ENCODE results near the gene SLC9A1. TPM values are rescaled to one million over a fixed set of nuclear protein-coding genes. Genes with fewer than 3 reads are reported as not detected.

SLC9A1 gene
- total and polyA plus RNA-seq, 10 of the 15 experiments (the other 5 are each of a cell fraction or from before 2014, with no cell fraction given): 0.87 to 21.4 (median 4.3) TPM

DNA sequence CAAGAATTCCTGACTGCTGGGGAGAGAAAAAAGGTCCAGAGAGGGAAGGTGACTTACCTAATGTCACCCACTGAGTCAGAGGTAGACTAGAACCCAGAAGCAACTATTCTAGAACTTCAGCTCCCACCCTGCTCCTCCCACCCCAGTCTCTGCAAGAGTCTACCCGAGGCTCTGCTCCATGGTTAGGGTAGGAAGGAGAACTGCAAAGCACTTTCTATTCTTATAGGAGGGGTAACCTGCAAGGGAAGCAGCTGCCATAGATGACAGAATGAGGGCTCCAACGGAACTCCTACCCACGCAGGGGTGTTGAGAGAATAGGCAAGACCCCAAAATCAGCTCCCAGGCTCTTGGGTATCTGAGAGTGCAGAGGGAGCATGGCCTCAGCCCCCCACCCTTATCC, 4.3 kb downstream of the SLC9A1 start:
- Histone ChIP-seq H3K9ac (ENCODE audit: control insufficient read depth, insufficient read depth, low read length) (no peak overlapping the region), H3K4me3 (peak overlapping the region; percentile 8; the same call in 1 of the 2 replicates), H3K4me1 (ENCODE audit: control insufficient read depth, insufficient read depth, low read length) (peaks cover 33% of the 10 kb centered on the region), H3K36me3 (ENCODE audit: control insufficient read depth in 2 of 2, insufficient read depth in 2 of 2, low read length in 1 of 2) (no peaks in the 10 kb centered on the region), H2AFZ (ENCODE audit: control insufficient read depth, low read depth, low read length) (no peak overlapping the region), H3K4me2 (ENCODE audit: control insufficient read depth, insufficient read depth) (peak overlapping the region; percentile 1; the same call in 1 of the 2 replicates), H3K9me3 (replicated peaks; ENCODE audit: control insufficient read depth, insufficient read depth, low read length) (no peaks in the 10 kb centered on the region), H3K27ac (ENCODE audit: control insufficient read depth, insufficient read depth) (no peak overlapping the region), H3K27me3 (replicated peaks in 1 of 2; ENCODE audit: control insufficient read depth in 2 of 2, insufficient read depth in 2 of 2, low read length in 1 of 2) (no peaks in the 10 kb centered on the region), H4K20me1 (ENCODE audit: control insufficient read depth, insufficient read depth) (no peaks in the 10 kb centered on the region; the same call in 1 of the 2 replicates), H3K79me2 (ENCODE audit: control insufficient read depth, insufficient read depth, low read length) (peaks cover 46% of the 10 kb centered on the region)
- TF ChIP-seq CBX3 (IDR thresholded peaks at IDR 0.05; ENCODE audit: borderline replicate concordance, low read depth) (no peak), RAD21 (IDR thresholded peaks at IDR 0.05; ENCODE audit: insufficient read depth, low read depth, low read length) (no peak), RCOR1 (conservative IDR thresholded peaks at IDR 0.05; ENCODE audit: low read depth, low read length) (no peak), HDGF (IDR thresholded peaks at IDR 0.05) (no peak)
- TF ChIP-seq, protein P1, sequence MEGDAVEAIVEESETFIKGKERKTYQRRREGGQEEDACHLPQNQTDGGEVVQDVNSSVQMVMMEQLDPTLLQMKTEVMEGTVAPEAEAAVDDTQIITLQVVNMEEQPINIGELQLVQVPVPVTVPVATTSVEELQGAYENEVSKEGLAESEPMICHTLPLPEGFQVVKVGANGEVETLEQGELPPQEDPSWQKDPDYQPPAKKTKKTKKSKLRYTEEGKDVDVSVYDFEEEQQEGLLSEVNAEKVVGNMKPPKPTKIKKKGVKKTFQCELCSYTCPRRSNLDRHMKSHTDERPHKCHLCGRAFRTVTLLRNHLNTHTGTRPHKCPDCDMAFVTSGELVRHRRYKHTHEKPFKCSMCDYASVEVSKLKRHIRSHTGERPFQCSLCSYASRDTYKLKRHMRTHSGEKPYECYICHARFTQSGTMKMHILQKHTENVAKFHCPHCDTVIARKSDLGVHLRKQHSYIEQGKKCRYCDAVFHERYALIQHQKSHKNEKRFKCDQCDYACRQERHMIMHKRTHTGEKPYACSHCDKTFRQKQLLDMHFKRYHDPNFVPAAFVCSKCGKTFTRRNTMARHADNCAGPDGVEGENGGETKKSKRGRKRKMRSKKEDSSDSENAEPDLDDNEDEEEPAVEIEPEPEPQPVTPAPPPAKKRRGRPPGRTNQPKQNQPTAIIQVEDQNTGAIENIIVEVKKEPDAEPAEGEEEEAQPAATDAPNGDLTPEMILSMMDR (IDR thresholded peaks at IDR 0.05 in 2 of 3, conservative IDR thresholded peaks at IDR 0.05 in 1 of 3; ENCODE audit: control insufficient read depth in 2 of 3, extremely low read depth in 1 of 3, insufficient read depth in 1 of 3, low read depth in 3 of 3, low read length in 3 of 3): no peak
- TF ChIP-seq, protein P2, sequence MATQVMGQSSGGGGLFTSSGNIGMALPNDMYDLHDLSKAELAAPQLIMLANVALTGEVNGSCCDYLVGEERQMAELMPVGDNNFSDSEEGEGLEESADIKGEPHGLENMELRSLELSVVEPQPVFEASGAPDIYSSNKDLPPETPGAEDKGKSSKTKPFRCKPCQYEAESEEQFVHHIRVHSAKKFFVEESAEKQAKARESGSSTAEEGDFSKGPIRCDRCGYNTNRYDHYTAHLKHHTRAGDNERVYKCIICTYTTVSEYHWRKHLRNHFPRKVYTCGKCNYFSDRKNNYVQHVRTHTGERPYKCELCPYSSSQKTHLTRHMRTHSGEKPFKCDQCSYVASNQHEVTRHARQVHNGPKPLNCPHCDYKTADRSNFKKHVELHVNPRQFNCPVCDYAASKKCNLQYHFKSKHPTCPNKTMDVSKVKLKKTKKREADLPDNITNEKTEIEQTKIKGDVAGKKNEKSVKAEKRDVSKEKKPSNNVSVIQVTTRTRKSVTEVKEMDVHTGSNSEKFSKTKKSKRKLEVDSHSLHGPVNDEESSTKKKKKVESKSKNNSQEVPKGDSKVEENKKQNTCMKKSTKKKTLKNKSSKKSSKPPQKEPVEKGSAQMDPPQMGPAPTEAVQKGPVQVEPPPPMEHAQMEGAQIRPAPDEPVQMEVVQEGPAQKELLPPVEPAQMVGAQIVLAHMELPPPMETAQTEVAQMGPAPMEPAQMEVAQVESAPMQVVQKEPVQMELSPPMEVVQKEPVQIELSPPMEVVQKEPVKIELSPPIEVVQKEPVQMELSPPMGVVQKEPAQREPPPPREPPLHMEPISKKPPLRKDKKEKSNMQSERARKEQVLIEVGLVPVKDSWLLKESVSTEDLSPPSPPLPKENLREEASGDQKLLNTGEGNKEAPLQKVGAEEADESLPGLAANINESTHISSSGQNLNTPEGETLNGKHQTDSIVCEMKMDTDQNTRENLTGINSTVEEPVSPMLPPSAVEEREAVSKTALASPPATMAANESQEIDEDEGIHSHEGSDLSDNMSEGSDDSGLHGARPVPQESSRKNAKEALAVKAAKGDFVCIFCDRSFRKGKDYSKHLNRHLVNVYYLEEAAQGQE (IDR thresholded peaks at IDR 0.05; ENCODE audit: low read depth, low read length): no peak
- in situ Hi-C loops (cut with MboI) (no loop called here), intact Hi-C loops (cut with micrococcal nuclease; ENCODE audit: unreplicated experiment) (loop anchor here (5.0 to 10.0 kb wide), 2 partner anchors 38 to 1296 kb away; partner anchors contain the start of gene AUNIP)
- 86% methylated on average over 3 of the region's 3 CpGs for WGBS (ENCODE audit: insufficient coverage, insufficient replicate concordance, low lambda C conversion rate, missing lambda C conversion rate)
- DNase-seq (ENCODE audit: low read depth, low spot score): no peak
- ChIA-PET POLR2A (interaction anchor here (0.5 to 6.1 kb wide), 7 partner anchors 8 to 44 kb away, joined by 3 to 48 read pairs (median 6); no protein-coding TSS in a partner anchor), CTCF (interaction anchor here (0.6 to 4.4 kb wide), 9 partner anchors 10 to 182 kb away, joined by 3 to 18 read pairs (median 4); no protein-coding TSS in a partner anchor), RAD21 (ENCODE audit: unreplicated experiment) (interaction anchor here (1.2 to 2.3 kb wide), 3 partner anchors 17 to 47 kb away, joined by 4 to 5 read pairs (median 4); no protein-coding TSS in a partner anchor), SMC1A (ENCODE audit: uncharacterized antibody, unreplicated experiment) (interaction anchor here (0.9 to 4.7 kb wide), 7 partner anchors 8 to 134 kb away, joined by 3 to 30 read pairs (median 6); no protein-coding TSS in a partner anchor)
- no TSS peak for BruUV-seq (replicated peaks)
- no peak for FAIRE-seq
- ATAC-seq: no peak

Data from GM12878 (cell line).